Prostate gland (tissue), 2 donors: Measurements from ENCODE around the gene URI1.

Source experiments
- CTCF ChIP-seq, 4 experiments: fragments of 200-600 bp in 2 of 4; fragments of 450-650 bp in 2 of 4; sonication (generic) in 2 of 4; IDR thresholded peaks; 1 replicate in 3 of 4; 2 replicates in 1 of 4; pipeline ENCODE4 v1.5.1; 2016 to 2019; ENCODE audit warnings: antibody characterized with exemption in 4 of 4, mild to moderate bottlenecking in 2 of 4, moderate library complexity in 2 of 4
- POLR2A ChIP-seq: fragments of 450-650 bp; IDR thresholded peaks from one replicate; pipeline ENCODE4 v1.6.1; 2016; ENCODE audit warnings: antibody characterized with exemption, mild to moderate bottlenecking
- POLR2AphosphoS5 ChIP-seq: sonication (generic); formaldehyde crosslinking; IDR thresholded peaks from one replicate; pipeline ENCODE4 v1.6.1; 2017; ENCODE audit warnings: antibody characterized with exemption

- no peak for TF ChIP-seq POLR2A
- no peak for TF ChIP-seq CTCF (IDR thresholded peaks at IDR 0.05)
- no peak for TF ChIP-seq POLR2AphosphoS5
These were observed 48.3 kb upstream of the URI1 start for GRCh38 chr19:29893606-29894284.
